GM10266 (cell line): Measurements from ENCODE around the gene SMURF1.

ENCODE experiments used
- DNase-seq: peaks from one replicate; pipeline ENCODE4 v3.0.0; 2012; ENCODE audit errors: extremely low spot score
- TF ChIP-seq, protein P1 (sequence below): IDR thresholded peaks from 2 replicates; pipeline ENCODE4 v1.5.1; 2012; ENCODE audit warnings: mild to moderate bottlenecking, low read depth; ENCODE audit not compliant: control insufficient read depth, insufficient read depth; ENCODE audit errors: missing control alignments

The SMURF1 gene

DNA sequence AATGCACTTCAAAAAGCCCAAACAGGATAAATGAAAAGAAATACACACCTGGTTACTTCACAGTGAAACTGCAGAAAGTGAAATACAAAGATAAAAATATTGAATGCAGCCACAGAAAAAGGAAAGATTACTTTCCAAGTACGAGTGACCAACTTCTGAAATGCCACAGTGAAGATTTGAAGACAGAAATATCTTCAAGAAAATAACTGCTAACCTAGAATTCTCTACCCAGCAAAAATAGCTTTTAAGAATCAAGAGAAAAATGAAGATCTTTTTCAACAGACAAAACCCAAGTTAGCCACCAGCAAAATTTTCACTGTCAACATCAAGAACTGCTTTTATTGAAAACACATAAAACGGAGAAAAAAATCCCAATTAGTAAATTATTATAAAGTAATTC is 46.2 kb downstream of the SMURF1 start:
- DNase-seq: no peak
- TF ChIP-seq, protein P1, sequence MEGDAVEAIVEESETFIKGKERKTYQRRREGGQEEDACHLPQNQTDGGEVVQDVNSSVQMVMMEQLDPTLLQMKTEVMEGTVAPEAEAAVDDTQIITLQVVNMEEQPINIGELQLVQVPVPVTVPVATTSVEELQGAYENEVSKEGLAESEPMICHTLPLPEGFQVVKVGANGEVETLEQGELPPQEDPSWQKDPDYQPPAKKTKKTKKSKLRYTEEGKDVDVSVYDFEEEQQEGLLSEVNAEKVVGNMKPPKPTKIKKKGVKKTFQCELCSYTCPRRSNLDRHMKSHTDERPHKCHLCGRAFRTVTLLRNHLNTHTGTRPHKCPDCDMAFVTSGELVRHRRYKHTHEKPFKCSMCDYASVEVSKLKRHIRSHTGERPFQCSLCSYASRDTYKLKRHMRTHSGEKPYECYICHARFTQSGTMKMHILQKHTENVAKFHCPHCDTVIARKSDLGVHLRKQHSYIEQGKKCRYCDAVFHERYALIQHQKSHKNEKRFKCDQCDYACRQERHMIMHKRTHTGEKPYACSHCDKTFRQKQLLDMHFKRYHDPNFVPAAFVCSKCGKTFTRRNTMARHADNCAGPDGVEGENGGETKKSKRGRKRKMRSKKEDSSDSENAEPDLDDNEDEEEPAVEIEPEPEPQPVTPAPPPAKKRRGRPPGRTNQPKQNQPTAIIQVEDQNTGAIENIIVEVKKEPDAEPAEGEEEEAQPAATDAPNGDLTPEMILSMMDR: no peak

DNA sequence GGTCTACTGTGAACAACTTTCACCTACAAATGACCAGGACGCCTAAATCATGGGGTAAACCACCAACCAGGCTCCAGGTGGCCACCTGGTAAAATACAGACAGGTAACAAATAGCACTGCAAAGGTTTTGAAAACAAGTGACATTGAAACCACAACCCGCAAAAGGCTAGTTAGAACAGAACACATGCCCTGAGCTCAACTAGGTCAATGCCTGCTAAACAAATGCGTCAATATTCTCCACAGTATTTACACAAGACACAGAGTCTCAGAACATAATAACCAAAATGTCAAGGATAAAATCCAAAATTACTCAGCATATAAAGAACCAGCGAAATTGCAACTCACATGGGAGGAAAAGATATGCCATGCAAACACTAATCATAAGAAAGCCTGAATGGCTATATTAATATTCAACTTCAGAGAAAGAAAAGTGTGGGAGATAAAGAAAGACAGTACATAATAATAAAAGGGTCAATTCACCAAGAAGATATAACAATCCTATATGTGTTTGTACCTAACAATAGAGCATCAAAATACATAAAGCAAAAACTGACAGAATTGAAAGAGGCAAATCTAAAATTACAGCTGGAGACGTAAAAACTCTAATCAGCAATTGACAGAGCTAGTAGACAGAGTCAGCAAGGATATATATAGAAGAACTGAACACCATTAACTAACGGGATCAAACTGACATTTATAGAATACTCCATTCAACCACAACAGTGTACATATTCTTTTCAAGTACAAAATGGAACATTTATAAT is 47.6 kb downstream of the SMURF1 start:
- no peak for DNase-seq
- TF ChIP-seq, protein P1: no peak

DNA sequence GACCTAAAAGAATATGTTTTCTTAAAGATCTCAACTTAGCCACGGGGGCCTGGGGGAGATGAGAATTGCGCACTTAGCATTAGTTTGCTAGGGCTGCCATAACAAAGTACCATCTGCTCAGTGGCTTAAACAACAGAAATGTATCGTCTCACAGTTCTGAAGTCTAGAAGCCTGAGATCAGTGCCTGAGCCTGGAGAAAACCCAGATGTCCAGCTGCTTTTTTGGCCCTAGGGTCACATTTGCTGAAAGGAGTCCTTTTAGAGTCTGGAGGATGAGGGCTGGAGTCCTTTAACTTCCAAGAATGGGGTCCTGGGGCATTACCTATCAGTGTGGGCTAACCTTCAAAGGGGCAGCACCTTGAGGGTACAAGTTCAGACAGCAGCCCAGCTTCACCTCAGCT is 48.2 kb downstream of the SMURF1 start:
- DNase-seq: no peak
- TF ChIP-seq, protein P1: no peak

DNA sequence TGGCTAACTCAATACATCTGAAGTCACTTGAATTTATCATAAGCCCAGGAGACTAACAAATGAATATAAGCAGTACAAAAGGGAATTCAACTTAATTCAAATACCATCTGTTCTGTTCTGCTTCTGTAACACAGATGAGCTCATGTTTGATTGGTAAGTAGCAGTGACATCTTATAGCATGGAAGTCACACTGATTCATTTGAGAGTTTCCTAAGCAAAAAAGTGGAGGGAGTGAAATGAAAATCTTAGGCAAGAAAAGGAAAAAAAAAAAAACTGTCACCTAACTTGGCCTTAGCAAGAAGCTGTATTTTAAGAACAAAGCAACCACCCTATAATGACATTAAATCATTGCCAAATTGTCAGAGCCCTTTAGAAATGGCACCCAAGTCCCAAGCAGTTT is 49.5 kb downstream of the SMURF1 start:
- TF ChIP-seq, protein P1: no peak
- no peak for DNase-seq

DNA sequence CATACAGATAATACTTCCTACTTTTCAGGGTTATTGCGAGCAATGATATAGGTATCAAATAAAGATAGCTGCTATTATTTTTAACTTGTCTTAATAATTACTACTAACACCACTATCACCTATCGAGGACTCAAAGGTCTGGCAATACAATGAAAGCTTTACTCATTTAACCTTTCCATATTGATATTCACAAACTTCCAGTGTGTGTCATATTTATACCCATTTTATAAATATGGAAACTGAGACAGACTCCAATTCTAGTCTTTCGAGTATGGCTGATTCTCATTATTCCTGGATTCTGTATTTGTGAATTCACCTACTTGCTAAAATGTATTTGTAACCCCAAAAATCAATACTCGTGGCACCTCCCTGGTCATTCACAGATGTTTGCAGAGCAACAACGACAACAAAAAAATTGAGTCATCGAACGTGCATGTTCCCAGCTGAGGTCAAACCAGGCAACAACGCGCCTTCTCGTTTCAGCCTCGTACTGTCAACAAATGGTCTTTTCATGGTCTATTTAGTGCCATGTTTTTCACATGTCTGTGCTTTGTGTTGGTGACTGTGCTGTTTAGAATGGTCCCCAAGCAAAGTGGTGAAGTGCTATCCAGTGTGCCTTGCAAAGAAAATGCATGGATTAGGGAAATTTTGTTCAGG is 51.7 kb downstream of the SMURF1 start:
- TF ChIP-seq, protein P1: no peak
- DNase-seq: no peak

DNA sequence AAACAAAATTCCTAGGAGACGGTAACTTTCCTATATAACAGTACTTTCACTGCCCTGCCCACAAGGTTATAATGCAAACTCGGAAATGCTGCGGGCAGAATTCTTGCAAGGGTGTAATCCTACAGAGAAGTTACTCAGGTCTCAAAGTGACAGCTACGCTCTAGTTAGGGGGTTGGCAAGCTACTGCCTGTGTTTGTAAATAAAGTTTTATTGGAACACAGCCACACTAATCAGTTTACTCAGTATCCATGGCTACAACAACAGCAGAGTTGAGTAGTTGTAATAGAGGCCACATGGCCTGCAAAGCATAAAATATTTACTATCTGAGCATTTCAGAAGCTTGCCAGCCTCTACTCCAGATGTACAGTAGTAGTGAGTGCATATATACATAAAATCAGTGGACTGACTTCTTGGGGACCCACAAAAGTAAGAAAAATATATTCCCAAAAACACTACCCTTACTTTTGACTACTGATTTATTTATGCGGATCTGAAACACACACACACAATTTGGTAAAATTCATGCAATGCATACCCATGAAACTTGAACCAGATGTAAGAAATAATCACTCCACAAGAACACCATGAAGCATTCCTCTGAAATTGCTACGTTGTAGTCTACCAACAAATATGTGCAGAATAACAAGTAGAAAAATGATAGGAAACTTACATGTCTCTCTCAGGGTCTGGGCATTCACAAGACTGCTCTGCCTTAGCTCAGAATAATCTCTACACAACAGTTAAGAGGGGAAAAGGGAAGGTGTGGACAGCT is 53.0 kb downstream of the SMURF1 start:
- TF ChIP-seq, protein P1: no peak
- DNase-seq: no peak
